Activated T-cell treated with anti-CD3 and anti-CD28 coated beads for 4 hours (primary cell): ENCODE measurements around the gene IKZF1.

Experiments used
- DNase-seq: peaks from one replicate; pipeline ENCODE4 v3.0.0-alpha.2; 2020

The IKZF1 gene

GRCh38 chr7:50284296-50284695 is 20.2 kb upstream of the IKZF1 start:
- no peak for DNase-seq

GRCh38 chr7:50285269-50285668 is 19.2 kb upstream of the IKZF1 start:
- DNase-seq = no peak

DNA sequence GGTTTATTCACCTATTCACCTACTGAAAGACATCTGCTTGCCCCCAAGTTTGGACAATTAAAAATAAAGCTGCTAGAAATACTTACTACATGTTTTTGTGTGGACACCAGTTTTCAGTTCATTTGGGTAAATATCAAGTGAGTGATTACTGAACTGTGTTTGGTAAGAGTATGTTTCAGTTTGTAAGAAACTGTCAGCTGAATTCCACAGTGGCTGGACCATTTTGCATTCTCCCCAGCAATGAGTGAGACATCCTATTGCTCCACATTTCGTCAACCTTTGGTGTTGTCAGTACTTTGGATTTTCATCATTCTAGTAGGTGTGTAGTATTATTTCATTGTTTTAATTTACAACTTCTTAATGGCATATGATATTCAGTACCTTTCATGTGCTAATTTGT is 17.4 kb upstream of the IKZF1 start:
- DNase-seq = no peak

- no peak for DNase-seq
These were observed 12.3 kb upstream of the IKZF1 start for GRCh38 chr7:50292165-50292757.

- DNase-seq = no peak
These were observed 11.8 kb upstream of the IKZF1 start for GRCh38 chr7:50292763-50293162.

DNA sequence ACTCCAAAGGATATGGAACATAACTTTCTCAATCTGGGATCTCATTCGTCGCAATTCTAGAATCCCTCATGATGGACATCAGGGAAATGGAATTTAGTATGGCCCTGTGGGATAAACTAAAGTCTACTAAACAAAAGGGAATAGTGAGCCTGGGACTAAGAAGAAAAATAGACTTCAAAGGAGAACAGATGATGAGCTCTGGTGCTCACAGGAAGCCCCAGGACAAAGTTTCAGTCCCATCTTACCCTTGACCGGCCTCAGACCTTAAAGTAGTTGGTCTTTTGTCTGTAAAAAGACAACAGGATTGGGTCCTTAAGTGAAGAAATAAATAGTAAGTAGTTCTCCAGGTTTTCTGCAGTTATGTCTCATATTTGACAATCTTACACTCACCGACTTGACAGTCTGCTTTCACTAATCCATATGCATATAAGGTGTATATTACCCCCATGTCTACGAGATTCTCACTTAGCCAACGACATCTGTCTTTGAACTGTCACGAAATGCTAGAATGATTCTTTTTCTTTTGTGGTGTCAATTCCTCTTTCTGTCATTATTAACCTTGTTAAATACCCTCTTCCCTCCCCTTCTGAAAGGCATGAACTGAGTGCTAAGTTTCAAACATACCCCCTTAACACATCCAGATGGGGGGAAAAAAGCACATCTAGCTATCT is 10.9 kb upstream of the IKZF1 start:
- DNase-seq = no peak

- DNase-seq = no peak
These were observed 9.4 kb upstream of the IKZF1 start for GRCh38 chr7:50295133-50295532.

- no peak for DNase-seq
These were observed 7.7 kb upstream of the IKZF1 start for GRCh38 chr7:50296799-50297198.

- no peak for DNase-seq
These were observed 5.5 kb upstream of the IKZF1 start for GRCh38 chr7:50298811-50299562.

- no peak for DNase-seq
These were observed 4.2 kb upstream of the IKZF1 start for GRCh38 chr7:50300336-50300735.

GRCh38 chr7:50302486-50303334 is 1.8 kb upstream of the IKZF1 start:
- DNase-seq = no peak

DNA sequence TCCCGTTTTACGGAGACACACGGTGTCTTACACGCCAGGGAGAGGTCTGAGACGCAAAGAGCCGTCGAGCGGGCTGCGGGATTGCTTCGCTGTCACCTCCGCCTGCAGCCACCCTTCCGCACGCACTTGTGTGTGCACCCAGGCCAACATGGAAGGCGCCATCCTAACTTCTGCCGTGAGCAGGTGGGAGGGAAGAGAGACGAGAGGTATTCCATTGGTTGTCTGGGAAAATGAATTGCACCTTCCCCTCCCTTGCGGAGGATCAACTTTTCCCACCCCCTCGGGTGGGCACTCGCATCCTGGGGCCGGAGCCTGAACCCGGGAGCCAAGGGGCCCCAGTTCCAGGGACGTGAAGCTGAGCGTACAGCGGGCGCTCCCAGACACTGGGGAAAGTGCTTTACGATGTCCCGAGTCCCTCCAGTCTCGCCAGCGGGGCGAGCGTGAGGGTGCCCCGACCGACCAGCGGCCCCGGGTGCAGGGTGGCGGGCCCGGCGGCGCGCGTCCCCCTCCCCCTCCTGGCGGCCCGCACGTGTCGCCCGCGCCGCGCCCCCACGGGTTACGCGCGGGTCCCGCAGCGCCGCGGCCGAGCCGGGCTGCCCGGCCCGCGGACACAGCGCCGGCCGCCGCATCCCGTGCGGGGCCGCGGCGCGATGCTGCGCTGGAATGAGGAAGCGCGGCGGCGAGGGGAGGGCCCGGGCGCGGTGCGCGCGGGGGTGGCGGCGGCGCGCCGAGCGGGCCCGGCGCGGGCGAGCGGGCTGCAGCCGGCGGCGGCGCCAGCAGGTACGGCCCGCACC is 984 bp upstream of the IKZF1 start:
- DNase-seq = no peak

DNA sequence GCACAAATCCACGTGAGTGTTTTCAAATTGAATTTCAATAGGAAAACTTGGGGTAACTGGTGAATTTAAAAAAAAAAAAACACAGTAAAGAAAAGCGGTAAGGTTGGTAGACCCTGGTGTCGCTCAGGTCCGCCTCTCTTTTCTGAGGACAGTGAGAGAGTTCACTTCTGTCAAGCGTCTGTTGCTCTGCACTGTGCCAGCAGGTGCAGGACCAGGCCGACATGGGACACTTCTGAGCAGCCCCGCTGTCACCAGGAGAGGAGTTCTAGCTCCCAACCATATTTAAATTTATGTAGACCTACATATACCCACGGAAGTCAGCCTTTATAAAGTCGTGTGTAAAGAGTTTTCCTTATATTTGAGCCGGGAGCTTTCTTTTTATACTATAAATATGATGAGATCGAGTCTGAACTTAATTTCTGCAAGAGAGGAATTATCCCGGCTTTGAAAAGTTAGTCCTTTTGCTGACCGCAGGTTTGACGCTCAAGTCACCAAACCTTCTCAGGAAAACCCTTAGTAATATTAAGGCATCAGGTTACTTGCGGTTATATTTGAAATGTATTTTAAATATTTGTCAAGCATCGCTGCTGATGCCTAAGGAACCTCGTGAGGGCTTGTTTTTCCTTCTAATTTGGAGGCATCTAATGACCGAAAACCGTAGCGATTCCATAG is 531 bp downstream of the IKZF1 start:
- DNase-seq = no peak

- no peak for DNase-seq
These were observed 1.3 kb downstream of the IKZF1 start for GRCh38 chr7:50305583-50306493.

- DNase-seq = no peak
These were observed 2.2 kb downstream of the IKZF1 start for GRCh38 chr7:50306494-50307367.

- DNase-seq = no peak
These were observed 3.0 kb downstream of the IKZF1 start for GRCh38 chr7:50307368-50308032.

DNA sequence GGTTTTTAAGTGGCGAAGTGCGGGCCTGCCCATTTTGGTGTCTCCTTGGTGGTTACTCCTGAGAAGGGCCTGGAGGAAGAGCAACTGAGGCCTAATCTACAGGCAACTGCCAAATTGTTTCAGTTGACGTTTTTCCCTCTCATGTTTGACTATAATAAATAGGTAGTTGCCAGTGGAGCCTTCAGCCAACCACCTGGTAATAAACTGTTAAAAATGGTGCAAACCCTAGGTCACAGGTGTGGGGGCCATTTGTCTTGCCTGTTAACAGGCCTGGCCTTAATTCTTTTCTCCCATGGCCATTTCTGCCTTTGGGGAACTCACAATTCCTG is 3.7 kb downstream of the IKZF1 start:
- no peak for DNase-seq

GRCh38 chr7:50308532-50309385 is 4.2 kb downstream of the IKZF1 start:
- DNase-seq = no peak
